ENCODE results near the gene CHD1.

Gene CHD1

GRCh38 chr5:98807806-98808205, 121.0 kb downstream of the CHD1 start:
- no peak for DNase-seq (ENCODE audit: low spot score)
- in situ Hi-C loops (cut with MboI; ENCODE audit: low pct_unique_long_range_greater_than_20kb, low sequenced_read_pairs, unreplicated experiment) = no loop called here
- no peak for TF ChIP-seq CTCF (IDR thresholded peaks at IDR 0.05; ENCODE audit: extremely low read depth, insufficient read depth, missing control alignments)

- DNase-seq (ENCODE audit: low spot score) = no peak
- in situ Hi-C loops (cut with MboI; ENCODE audit: low pct_unique_long_range_greater_than_20kb, low sequenced_read_pairs, unreplicated experiment) = no loop called here
- TF ChIP-seq CTCF (IDR thresholded peaks at IDR 0.05; ENCODE audit: extremely low read depth, insufficient read depth, missing control alignments) = no peak
These were observed 123.7 kb downstream of the CHD1 start for GRCh38 chr5:98805070-98805469.

GRCh38 chr5:98804066-98804465, 124.7 kb downstream of the CHD1 start:
- no peak for DNase-seq (ENCODE audit: low spot score)
- TF ChIP-seq CTCF (IDR thresholded peaks at IDR 0.05; ENCODE audit: extremely low read depth, insufficient read depth, missing control alignments) = no peak
- in situ Hi-C loops (cut with MboI; ENCODE audit: low pct_unique_long_range_greater_than_20kb, low sequenced_read_pairs, unreplicated experiment) = no loop called here
